Esophagus muscularis mucosa (tissue), 3 donors: Measurements from ENCODE around the gene LBP.

ENCODE experiments used
- POLR2A ChIP-seq: fragments of 450-650 bp; IDR thresholded peaks from one replicate; pipeline ENCODE4 v1.6.1; 2017; ENCODE audit warnings: antibody characterized with exemption, moderate library complexity, mild to moderate bottlenecking, low read depth
- TF ChIP-seq, protein P1 (sequence below), 3 experiments: fragments of 200-600 bp in 2 of 3; fragments of 450-650 bp in 1 of 3; sonication (generic) in 2 of 3; IDR thresholded peaks; one replicate each; pipeline ENCODE4 v1.5.1; 2017 to 2019; ENCODE audit warnings: antibody characterized with exemption in 3 of 3, mild to moderate bottlenecking in 2 of 3, moderate library complexity in 1 of 3

- TF ChIP-seq, protein P1, sequence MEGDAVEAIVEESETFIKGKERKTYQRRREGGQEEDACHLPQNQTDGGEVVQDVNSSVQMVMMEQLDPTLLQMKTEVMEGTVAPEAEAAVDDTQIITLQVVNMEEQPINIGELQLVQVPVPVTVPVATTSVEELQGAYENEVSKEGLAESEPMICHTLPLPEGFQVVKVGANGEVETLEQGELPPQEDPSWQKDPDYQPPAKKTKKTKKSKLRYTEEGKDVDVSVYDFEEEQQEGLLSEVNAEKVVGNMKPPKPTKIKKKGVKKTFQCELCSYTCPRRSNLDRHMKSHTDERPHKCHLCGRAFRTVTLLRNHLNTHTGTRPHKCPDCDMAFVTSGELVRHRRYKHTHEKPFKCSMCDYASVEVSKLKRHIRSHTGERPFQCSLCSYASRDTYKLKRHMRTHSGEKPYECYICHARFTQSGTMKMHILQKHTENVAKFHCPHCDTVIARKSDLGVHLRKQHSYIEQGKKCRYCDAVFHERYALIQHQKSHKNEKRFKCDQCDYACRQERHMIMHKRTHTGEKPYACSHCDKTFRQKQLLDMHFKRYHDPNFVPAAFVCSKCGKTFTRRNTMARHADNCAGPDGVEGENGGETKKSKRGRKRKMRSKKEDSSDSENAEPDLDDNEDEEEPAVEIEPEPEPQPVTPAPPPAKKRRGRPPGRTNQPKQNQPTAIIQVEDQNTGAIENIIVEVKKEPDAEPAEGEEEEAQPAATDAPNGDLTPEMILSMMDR (IDR thresholded peaks at IDR 0.05) = no peak
- TF ChIP-seq POLR2A = no peak
These were observed 15.0 kb upstream of the LBP start for GRCh38 chr20:38331245-38331644.
